ENCODE measurements around the gene UBQLN4.

The UBQLN4 gene

DNA sequence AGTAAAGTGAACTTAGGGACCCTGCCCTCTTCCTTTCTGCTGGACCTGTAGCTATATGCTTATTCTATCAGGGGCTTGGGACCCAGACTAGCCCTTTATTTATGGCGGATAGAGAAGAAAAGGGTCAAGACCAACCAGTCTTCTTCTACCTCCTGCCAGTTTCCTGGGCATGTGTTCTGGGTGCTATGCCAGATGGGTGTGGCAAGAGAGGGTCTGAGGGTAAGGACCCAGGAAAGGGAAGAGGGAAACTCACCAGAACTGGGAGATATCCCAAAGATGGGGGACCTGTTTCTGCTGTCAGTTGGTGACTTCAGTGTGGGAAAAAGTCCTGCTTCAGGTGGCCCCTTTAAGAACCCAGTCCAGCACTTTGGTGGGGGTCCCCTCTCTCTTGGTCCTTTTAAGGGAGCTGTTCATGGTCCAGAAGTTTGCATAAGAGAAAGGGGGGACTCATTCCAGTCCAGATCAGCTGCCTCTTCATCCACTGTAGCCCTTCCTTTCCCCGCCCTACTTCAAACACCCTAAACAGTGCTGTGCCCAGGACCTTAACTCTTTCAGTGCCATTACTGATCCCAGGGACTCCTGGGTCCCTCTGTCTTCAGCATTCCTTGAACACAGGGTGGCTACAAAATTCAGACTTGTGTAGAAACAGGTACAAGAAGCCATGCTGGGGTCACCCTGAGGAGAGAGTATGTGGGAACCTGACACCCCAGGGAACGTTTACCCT, 51.2 kb downstream of the UBQLN4 start:
- Histone ChIP-seq H3K9me3 (ENCODE audit: insufficient read depth, low read length) (no peaks in the 10 kb centered on the region), H3K36me3 (ENCODE audit: low read length) (no peaks in the 10 kb centered on the region), H3K4me2 (ENCODE audit: low read depth, low read length, poor library complexity, severe bottlenecking) (no peak overlapping the region), H3K9me2 (replicated peaks; ENCODE audit: insufficient read depth, low read length) (no peaks in the 10 kb centered on the region), H3K9ac (ENCODE audit: low read length) (no peak overlapping the region), H3K27ac (ENCODE audit: low read depth, low read length) (no peak overlapping the region), H3K79me2 (ENCODE audit: insufficient read depth, low read length) (no peaks in the 10 kb centered on the region), H2AFZ (ENCODE audit: low read depth, low read length, severe bottlenecking) (no peak overlapping the region), H3K27me3 (ENCODE audit: low read length) (no peaks in the 10 kb centered on the region), H4K20me1 (ENCODE audit: low read depth, low read length) (no peaks in the 10 kb centered on the region), H3K4me3 (ENCODE audit: insufficient read depth, low read length, poor library complexity, severe bottlenecking) (no peak overlapping the region), H3F3A (ENCODE audit: insufficient read depth) (0 out of 2 replicates have a peak, but pooled peaks cover 5% of the 10 kb centered on the region)
- TF ChIP-seq, protein P1, sequence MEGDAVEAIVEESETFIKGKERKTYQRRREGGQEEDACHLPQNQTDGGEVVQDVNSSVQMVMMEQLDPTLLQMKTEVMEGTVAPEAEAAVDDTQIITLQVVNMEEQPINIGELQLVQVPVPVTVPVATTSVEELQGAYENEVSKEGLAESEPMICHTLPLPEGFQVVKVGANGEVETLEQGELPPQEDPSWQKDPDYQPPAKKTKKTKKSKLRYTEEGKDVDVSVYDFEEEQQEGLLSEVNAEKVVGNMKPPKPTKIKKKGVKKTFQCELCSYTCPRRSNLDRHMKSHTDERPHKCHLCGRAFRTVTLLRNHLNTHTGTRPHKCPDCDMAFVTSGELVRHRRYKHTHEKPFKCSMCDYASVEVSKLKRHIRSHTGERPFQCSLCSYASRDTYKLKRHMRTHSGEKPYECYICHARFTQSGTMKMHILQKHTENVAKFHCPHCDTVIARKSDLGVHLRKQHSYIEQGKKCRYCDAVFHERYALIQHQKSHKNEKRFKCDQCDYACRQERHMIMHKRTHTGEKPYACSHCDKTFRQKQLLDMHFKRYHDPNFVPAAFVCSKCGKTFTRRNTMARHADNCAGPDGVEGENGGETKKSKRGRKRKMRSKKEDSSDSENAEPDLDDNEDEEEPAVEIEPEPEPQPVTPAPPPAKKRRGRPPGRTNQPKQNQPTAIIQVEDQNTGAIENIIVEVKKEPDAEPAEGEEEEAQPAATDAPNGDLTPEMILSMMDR (IDR thresholded peaks at IDR 0.05; ENCODE audit: insufficient read depth, low read length, poor library complexity, severe bottlenecking) = no peak
- no peak for TF ChIP-seq EZH2phosphoT487 (conservative IDR thresholded peaks at IDR 0.05; ENCODE audit: low read length)

DNA sequence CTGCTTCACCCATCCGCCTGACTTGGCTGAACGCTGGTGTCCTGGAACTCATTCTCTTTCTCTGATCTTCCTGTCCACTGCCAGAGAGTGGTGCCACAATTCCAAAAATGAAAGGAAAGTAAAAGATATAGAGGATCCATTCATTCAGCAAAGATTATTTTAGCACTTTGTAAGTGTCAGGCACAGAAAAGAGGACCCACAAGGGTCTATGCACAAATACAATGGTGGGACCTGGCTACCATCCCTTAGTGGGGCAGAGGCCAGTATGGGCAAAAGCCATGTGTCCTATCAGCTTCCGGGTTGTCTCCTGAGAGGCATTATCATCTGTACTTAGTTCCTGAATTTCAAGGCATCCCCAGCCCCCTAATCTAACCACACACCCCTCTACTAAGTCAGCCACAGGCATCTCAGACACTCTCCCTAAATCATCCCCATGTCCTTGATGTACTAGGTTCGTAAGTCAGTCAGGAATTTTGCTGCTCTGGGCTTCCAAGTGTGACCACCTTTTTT, 51.9 kb downstream of the UBQLN4 start:
- Histone ChIP-seq H3K27ac (ENCODE audit: low read depth, low read length) (no peak overlapping the region), H3K9me3 (ENCODE audit: insufficient read depth, low read length) (no peaks in the 10 kb centered on the region), H3K4me3 (ENCODE audit: insufficient read depth, low read length, poor library complexity, severe bottlenecking) (no peak overlapping the region), H4K20me1 (ENCODE audit: low read depth, low read length) (no peaks in the 10 kb centered on the region), H2AFZ (ENCODE audit: low read depth, low read length, severe bottlenecking) (no peak overlapping the region), H3K27me3 (ENCODE audit: low read length) (no peaks in the 10 kb centered on the region), H3K36me3 (ENCODE audit: low read length) (no peaks in the 10 kb centered on the region), H3F3A (ENCODE audit: insufficient read depth) (0 out of 2 replicates have a peak, but pooled peaks cover 5% of the 10 kb centered on the region), H3K4me2 (ENCODE audit: low read depth, low read length, poor library complexity, severe bottlenecking) (no peak overlapping the region), H3K79me2 (ENCODE audit: insufficient read depth, low read length) (no peaks in the 10 kb centered on the region), H3K9me2 (replicated peaks; ENCODE audit: insufficient read depth, low read length) (no peaks in the 10 kb centered on the region), H3K9ac (ENCODE audit: low read length) (no peak overlapping the region)
- TF ChIP-seq, protein P1 (IDR thresholded peaks at IDR 0.05; ENCODE audit: insufficient read depth, low read length, poor library complexity, severe bottlenecking) = no peak
- no peak for TF ChIP-seq EZH2phosphoT487 (conservative IDR thresholded peaks at IDR 0.05; ENCODE audit: low read length)

DNA sequence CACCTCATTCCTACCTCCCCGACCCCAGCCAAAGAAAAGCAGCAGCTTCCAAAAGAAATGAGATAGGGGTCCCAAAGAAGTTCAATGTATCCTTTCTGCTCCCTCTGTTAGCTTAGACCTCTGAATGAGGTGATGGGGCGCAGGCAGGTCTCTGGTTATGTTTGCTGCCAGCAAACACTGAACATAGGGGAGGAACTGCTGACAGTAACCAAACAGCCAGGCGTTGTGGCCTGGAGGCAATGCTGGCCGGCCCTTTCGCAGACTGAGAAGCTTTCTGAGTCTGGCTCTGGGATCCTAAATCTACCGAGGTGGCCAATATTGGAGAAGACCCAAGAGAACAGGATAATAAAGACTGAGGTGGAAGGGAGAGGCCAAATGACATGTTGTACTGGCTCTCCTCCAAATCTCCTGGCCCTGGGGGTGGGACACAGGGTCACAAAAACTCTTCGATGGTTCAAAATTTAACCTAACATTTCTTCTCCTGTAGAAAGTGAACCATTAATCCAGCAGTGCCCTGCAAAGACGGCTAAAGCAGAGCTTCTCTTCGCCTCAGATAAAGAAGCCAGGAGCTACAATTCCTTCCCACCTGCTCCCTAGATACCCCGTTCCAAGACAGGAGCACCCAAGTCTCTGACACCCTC, 52.5 kb downstream of the UBQLN4 start:
- TF ChIP-seq EZH2phosphoT487 (conservative IDR thresholded peaks at IDR 0.05; ENCODE audit: low read length) = no peak
- TF ChIP-seq, protein P1 (IDR thresholded peaks at IDR 0.05; ENCODE audit: insufficient read depth, low read length, poor library complexity, severe bottlenecking) = no peak
- Histone ChIP-seq H3K9ac (ENCODE audit: low read length) (no peak overlapping the region), H3K79me2 (ENCODE audit: insufficient read depth, low read length) (no peaks in the 10 kb centered on the region), H3K4me3 (ENCODE audit: insufficient read depth, low read length, poor library complexity, severe bottlenecking) (no peak overlapping the region), H3K36me3 (ENCODE audit: low read length) (no peaks in the 10 kb centered on the region), H3K27me3 (ENCODE audit: low read length) (no peaks in the 10 kb centered on the region), H3F3A (ENCODE audit: insufficient read depth) (0 out of 2 replicates have a peak, but pooled peaks cover 5% of the 10 kb centered on the region), H2AFZ (ENCODE audit: low read depth, low read length, severe bottlenecking) (no peak overlapping the region), H4K20me1 (ENCODE audit: low read depth, low read length) (no peaks in the 10 kb centered on the region), H3K9me2 (replicated peaks; ENCODE audit: insufficient read depth, low read length) (no peaks in the 10 kb centered on the region), H3K4me2 (ENCODE audit: low read depth, low read length, poor library complexity, severe bottlenecking) (no peak overlapping the region), H3K9me3 (ENCODE audit: insufficient read depth, low read length) (no peaks in the 10 kb centered on the region), H3K27ac (ENCODE audit: low read depth, low read length) (no peak overlapping the region)
